ENCODE measurements around the gene RABL6. TPM values are rescaled to one million over a fixed set of nuclear protein-coding genes. Genes with fewer than 3 reads are reported as not detected.

RABL6 gene
- total RNA-seq, 1 donor from 2014 or later, result 64.1 TPM

GRCh38 chr9:136824496-136825225 is 16.9 kb downstream of the RABL6 start:
- H3K4me3 ChIP-seq, result no peak overlapping the region
- no peak for DNase-seq
- no peaks in the 10 kb centered on the region for H3K9me3 ChIP-seq (replicated peaks)
- H3K36me3 ChIP-seq, result peaks cover 58% of the 10 kb centered on the region
- no peaks in the 10 kb centered on the region for H3K27me3 ChIP-seq (ENCODE audit: low read depth)
- intact Hi-C loops (cut with micrococcal nuclease), result no loop called here
- H3K27ac ChIP-seq (replicated peaks), result no peak overlapping the region
- TF ChIP-seq CTCF (IDR thresholded peaks at IDR 0.05; ENCODE audit: borderline replicate concordance), result no peak
- peaks cover 18% of the 10 kb centered on the region for H3K4me1 ChIP-seq

GRCh38 chr9:136825295-136826187 is 17.8 kb downstream of the RABL6 start:
- Histone ChIP-seq H3K9me3 (replicated peaks) (no peaks in the 10 kb centered on the region), H3K36me3 (peaks cover 67% of the 10 kb centered on the region), H3K4me3 (no peak overlapping the region), H3K27ac (replicated peaks) (no peak overlapping the region), H3K27me3 (ENCODE audit: low read depth) (no peaks in the 10 kb centered on the region), H3K4me1 (peaks cover 16% of the 10 kb centered on the region)
- DNase-seq, result no peak
- intact Hi-C loops (cut with micrococcal nuclease), result no loop called here
- no peak for TF ChIP-seq CTCF (IDR thresholded peaks at IDR 0.05; ENCODE audit: borderline replicate concordance)

GRCh38 chr9:136826188-136826541 is 18.4 kb downstream of the RABL6 start:
- no peak for DNase-seq
- Histone ChIP-seq H3K9me3 (replicated peaks) (no peaks in the 10 kb centered on the region), H3K4me1 (peaks cover 10% of the 10 kb centered on the region), H3K27me3 (ENCODE audit: low read depth) (no peaks in the 10 kb centered on the region), H3K27ac (replicated peaks) (no peak overlapping the region), H3K4me3 (no peak overlapping the region), H3K36me3 (peaks cover 73% of the 10 kb centered on the region)
- intact Hi-C loops (cut with micrococcal nuclease), result no loop called here
- no peak for TF ChIP-seq CTCF (IDR thresholded peaks at IDR 0.05; ENCODE audit: borderline replicate concordance)

- Histone ChIP-seq H3K9me3 (replicated peaks) (no peaks in the 10 kb centered on the region), H3K4me1 (peaks cover 2% of the 10 kb centered on the region), H3K4me3 (no peak overlapping the region), H3K27me3 (ENCODE audit: low read depth) (no peaks in the 10 kb centered on the region), H3K36me3 (peaks cover 81% of the 10 kb centered on the region), H3K27ac (replicated peaks) (no peak overlapping the region)
- intact Hi-C loops (cut with micrococcal nuclease), result no loop called here
- no peak for DNase-seq
- no peak for TF ChIP-seq CTCF (IDR thresholded peaks at IDR 0.05; ENCODE audit: borderline replicate concordance)
These were observed 19.2 kb downstream of the RABL6 start for GRCh38 chr9:136826703-136827582.

- Histone ChIP-seq H3K4me3 (no peak overlapping the region), H3K9me3 (replicated peaks) (no peaks in the 10 kb centered on the region), H3K4me1 (no peaks in the 10 kb centered on the region), H3K27me3 (ENCODE audit: low read depth) (no peaks in the 10 kb centered on the region), H3K27ac (replicated peaks) (no peak overlapping the region), H3K36me3 (peaks cover 89% of the 10 kb centered on the region)
- TF ChIP-seq CTCF (IDR thresholded peaks at IDR 0.05; ENCODE audit: borderline replicate concordance), result no peak
- peak; percentile 7 for DNase-seq
- intact Hi-C loops (cut with micrococcal nuclease), result no loop called here
These were observed 20.2 kb downstream of the RABL6 start for GRCh38 chr9:136827794-136828473.

Measured in left ventricle myocardium inferior (tissue), 1 donor.